Measurements from ENCODE around the gene ADAMTS12.
"Not testable (repeated sequence)": the region's sequence is repeated elsewhere in the genome, so short reads cannot be mapped to it uniquely, and the experiment has no call there.

ADAMTS12 gene

GRCh38 chr5:33576726-33577590 is 314.8 kb downstream of the ADAMTS12 start:
- no peak for DNase-seq

GRCh38 chr5:33565324-33565723 is 326.5 kb downstream of the ADAMTS12 start:
- DNase-seq = no peak

- no peak for DNase-seq
Measured at GRCh38 chr5:33563983-33564908, 327.5 kb downstream of the ADAMTS12 start.

GRCh38 chr5:33563530-33563929 is 328.3 kb downstream of the ADAMTS12 start:
- DNase-seq = no peak

- no peak for DNase-seq
Measured at GRCh38 chr5:33558489-33558888, 333.3 kb downstream of the ADAMTS12 start.

- DNase-seq = no peak
Measured at GRCh38 chr5:33557605-33558004, 334.2 kb downstream of the ADAMTS12 start.

- DNase-seq = no peak
Measured at GRCh38 chr5:33556330-33557328, 335.2 kb downstream of the ADAMTS12 start.

- no peak for DNase-seq
Measured at GRCh38 chr5:33549982-33550567, 341.7 kb downstream of the ADAMTS12 start.

GRCh38 chr5:33539790-33540189 is 352.0 kb downstream of the ADAMTS12 start:
- not testable (repeated sequence) for DNase-seq

- no peak for DNase-seq
Measured at GRCh38 chr5:33539212-33539611, 352.6 kb downstream of the ADAMTS12 start.

GRCh38 chr5:33538201-33538600 is 353.6 kb downstream of the ADAMTS12 start:
- no peak for DNase-seq

- no peak for DNase-seq
Measured at GRCh38 chr5:33537240-33537639, 354.6 kb downstream of the ADAMTS12 start.

GRCh38 chr5:33536802-33537201 is 355.0 kb downstream of the ADAMTS12 start:
- no peak for DNase-seq

GRCh38 chr5:33531824-33532223 is 360.0 kb downstream of the ADAMTS12 start:
- DNase-seq = no peak

GRCh38 chr5:33531037-33531298 is 360.8 kb downstream of the ADAMTS12 start:
- DNase-seq = no peak

- no peak for DNase-seq
Measured at GRCh38 chr5:33530183-33531036, 361.4 kb downstream of the ADAMTS12 start.

GRCh38 chr5:33527696-33528095 is 364.1 kb downstream of the ADAMTS12 start:
- no peak for DNase-seq

GRCh38 chr5:33526755-33527154 is 365.0 kb downstream of the ADAMTS12 start:
- no peak for DNase-seq

- no peak for DNase-seq
Measured at GRCh38 chr5:33524476-33524875, 367.3 kb downstream of the ADAMTS12 start.

GRCh38 chr5:33523208-33523771 is 368.5 kb downstream of the ADAMTS12 start:
- no peak for DNase-seq

- no peak for DNase-seq
Measured at GRCh38 chr5:33516421-33516820, 375.4 kb downstream of the ADAMTS12 start.
